GM23338 (cell line): Measurements from ENCODE around the gene NFIA. TPM values are rescaled to one million over a fixed set of nuclear protein-coding genes. Genes with fewer than 3 reads are reported as not detected.

Experiments
- ATAC-seq: fragments of 200-7000 bp; cut with Tn5 transposase; 3 replicates; pipeline ENCODE4 v1.9.1; 2020
- DNase-seq: peaks from one replicate; pipeline ENCODE4 v3.0.0-alpha.2; 2015; ENCODE audit warnings: low spot score
- H2AFZ ChIP-seq: fragments of 200-600 bp; sonication (generic); 2 replicates; pipeline ENCODE4 v1.8.0; 2016; ENCODE audit warnings: antibody characterized with exemption, mild to moderate bottlenecking, moderate library complexity
- H3F3A ChIP-seq: fragments of 200-600 bp; sonication (generic); replicated peaks from 2 replicates; pipeline ENCODE4 v1.8.0; 2017; ENCODE audit warnings: antibody characterized with exemption, mixed run types, low read depth
- H3K27ac ChIP-seq: fragments of 200-600 bp; sonication (generic); 2 replicates; pipeline ENCODE4 v1.6.1; 2016; ENCODE audit warnings: low read depth
- H3K27me3 ChIP-seq: fragments of 200-600 bp; sonication (generic); 2 replicates; pipeline ENCODE4 v1.8.0; 2016; ENCODE audit warnings: mild to moderate bottlenecking, mixed run types, moderate library complexity; ENCODE audit not compliant: insufficient read depth
- H3K36me3 ChIP-seq: fragments of 200-600 bp; sonication (generic); 2 replicates; pipeline ENCODE4 v1.8.0; 2016; ENCODE audit warnings: mild to moderate bottlenecking; ENCODE audit not compliant: insufficient read depth
- H3K4me1 ChIP-seq: fragments of 200-600 bp; sonication (generic); 2 replicates; pipeline ENCODE4 v1.8.0; 2016; ENCODE audit warnings: mild to moderate bottlenecking, moderate library complexity; ENCODE audit not compliant: insufficient read depth
- H3K4me2 ChIP-seq: fragments of 200-600 bp; sonication (generic); 2 replicates; pipeline ENCODE4 v1.7.1; 2017; ENCODE audit warnings: mixed run types
- H3K4me3 ChIP-seq: fragments of 200-600 bp; sonication (generic); 2 replicates; pipeline ENCODE4 v1.6.1; 2016; ENCODE audit warnings: mixed run types
- H3K79me2 ChIP-seq: fragments of 200-600 bp; sonication (generic); replicated peaks from 2 replicates; pipeline ENCODE4 v1.8.0; 2017; ENCODE audit warnings: mild to moderate bottlenecking; ENCODE audit not compliant: insufficient read depth
- H3K9me2 ChIP-seq: fragments of 200-600 bp; sonication (generic); 2 replicates; pipeline ENCODE4 v1.8.0; 2017; ENCODE audit not compliant: insufficient read depth
- H4K20me1 ChIP-seq: fragments of 200-600 bp; sonication (generic); replicated peaks from 2 replicates; pipeline ENCODE4 v1.8.0; 2017; ENCODE audit warnings: mild to moderate bottlenecking; ENCODE audit not compliant: insufficient read depth
- H3K27ac Mint-ChIP-seq: 2 replicates; pipeline ENCODE4 v1.8.0; 2020; ENCODE audit warnings: inconsistent platforms, mild to moderate bottlenecking, moderate library complexity, mixed read lengths
- H3K27me3 Mint-ChIP-seq: 3 replicates; pipeline ENCODE4 v1.8.0; 2022; ENCODE audit warnings: low read depth, mild to moderate bottlenecking, moderate library complexity, mixed read lengths, inconsistent platforms; ENCODE audit not compliant: insufficient read depth, poor library complexity
- H3K36me3 Mint-ChIP-seq: 3 replicates; pipeline ENCODE4 v1.8.0; 2021; ENCODE audit warnings: low read depth, mild to moderate bottlenecking, inconsistent platforms, moderate library complexity, mixed read lengths
- H3K4me1 Mint-ChIP-seq: 3 replicates; pipeline ENCODE4 v1.8.0; 2020; ENCODE audit warnings: mild to moderate bottlenecking, inconsistent platforms, mixed read lengths
- H3K4me3 Mint-ChIP-seq: 3 replicates; pipeline ENCODE4 v1.8.0; 2021; ENCODE audit warnings: moderate library complexity, mild to moderate bottlenecking, inconsistent platforms, mixed read lengths
- H3K9me3 Mint-ChIP-seq: 3 replicates; pipeline ENCODE4 v1.8.0; 2020; ENCODE audit warnings: moderate library complexity, mild to moderate bottlenecking, inconsistent platforms, mixed read lengths
- CREB1 ChIP-seq: fragments of 250-450 bp; sonication (Bioruptor Pico); IDR thresholded peaks from 2 replicates; pipeline ENCODE4 v1.5.0; 2020; ENCODE audit warnings: low read depth, mild to moderate bottlenecking, moderate library complexity
- EZH2 ChIP-seq: fragments of 200-600 bp; sonication (generic); IDR thresholded peaks from one replicate; pipeline ENCODE4 v1.8.0; 2017; ENCODE audit warnings: antibody characterized with exemption, mild to moderate bottlenecking, low read depth; ENCODE audit not compliant: unreplicated experiment
- EZH2phosphoT487 ChIP-seq: fragments of 200-600 bp; sonication (generic); IDR thresholded peaks from one replicate; pipeline ENCODE4 v1.8.1; 2018; ENCODE audit warnings: antibody characterized with exemption; ENCODE audit not compliant: unreplicated experiment
- JUNB ChIP-seq: IDR thresholded peaks from one replicate; pipeline ENCODE4 v1.6.1; 2016; ENCODE audit warnings: antibody characterized with exemption; ENCODE audit not compliant: unreplicated experiment
- NANOG ChIP-seq: IDR thresholded peaks from 2 replicates; pipeline ENCODE4 v1.6.1; 2016; ENCODE audit warnings: antibody characterized with exemption, borderline replicate concordance
- POLR2AphosphoS5 ChIP-seq: IDR thresholded peaks from 2 replicates; pipeline ENCODE4 v1.6.1; 2016; ENCODE audit warnings: antibody characterized with exemption, low read depth
- STAT1 ChIP-seq: IDR thresholded peaks from one replicate; pipeline ENCODE4 v1.6.1; 2016; ENCODE audit warnings: antibody characterized with exemption; ENCODE audit not compliant: unreplicated experiment
- ZNF114 ChIP-seq: fragments of 250-450 bp; sonication (Bioruptor Pico); IDR thresholded peaks from 2 replicates; pipeline ENCODE4 v1.5.0; 2020; ENCODE audit warnings: mild to moderate bottlenecking, moderate library complexity
- ZNF331 ChIP-seq: fragments of 250-450 bp; sonication (Bioruptor Pico); IDR thresholded peaks from 2 replicates; pipeline ENCODE4 v1.5.0; 2020; ENCODE audit warnings: low read depth, mild to moderate bottlenecking, moderate library complexity
- polyA plus RNA-seq: library from polyadenylated mRNA; unstranded; fragments of >200 nt; fragmentation: Nextera tagmentation; extraction: Ambion mirVana; gene quantifications from 2 replicates; pipeline ENCODE4 v1.2.1, GENCODE V29; 2016
- total RNA-seq: library from RNA; depleted of rRNA; stranded (reverse); fragments of >200 nt; shearing (Covaris generic); gene quantifications from 2 replicates; pipeline ENCODE4 v1.2.3, GENCODE V29; 2014
- TF ChIP-seq, protein P1 (sequence below): IDR thresholded peaks from one replicate; pipeline ENCODE4 v1.6.1; 2018; ENCODE audit warnings: antibody characterized with exemption; ENCODE audit not compliant: unreplicated experiment
- TF ChIP-seq, protein P2 (sequence below), 2 experiments: fragments of 200-600 bp in 1 of 2; sonication (generic) in 1 of 2; conservative IDR thresholded peaks; 2 replicates each; pipeline versions ENCODE4 v1.5.1 to v1.6.1; 2016 to 2017; ENCODE audit warnings: antibody characterized with exemption in 2 of 2, low read depth in 2 of 2, mild to moderate bottlenecking in 2 of 2, moderate library complexity in 1 of 2
- TF ChIP-seq, protein P3 (sequence below): fragments of 250-450 bp; sonication (Bioruptor Pico); IDR thresholded peaks from 2 replicates; pipeline ENCODE4 v1.5.0; 2020; ENCODE audit warnings: mild to moderate bottlenecking, moderate library complexity

Gene NFIA
- total and polyA plus RNA-seq, 2 experiments from 2014 or later = 0.97 to 2.3 TPM

DNA sequence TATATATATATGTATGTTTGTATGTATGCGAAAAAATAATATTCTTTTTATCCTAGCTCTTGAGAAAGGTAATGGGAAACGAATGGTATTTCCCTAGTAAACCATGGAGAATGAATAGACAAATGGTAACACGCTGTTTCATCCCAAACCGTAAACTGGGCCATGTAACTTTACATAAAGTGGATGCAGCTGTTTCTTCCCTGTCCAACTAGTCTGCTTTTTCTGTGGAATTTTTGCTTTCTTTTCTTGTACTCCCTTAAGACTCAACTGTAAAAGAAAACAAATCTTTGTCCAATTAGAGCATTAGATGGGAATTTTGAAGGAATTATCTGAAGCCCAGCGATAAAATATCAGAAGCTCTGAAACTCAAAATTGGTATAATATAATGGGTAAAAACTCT, 198.1 kb downstream of the NFIA start:
- Histone ChIP-seq H3K79me2 (no peaks in the 10 kb centered on the region), H3K9me2 (no peaks in the 10 kb centered on the region), H3K4me2 (no peak overlapping the region), H4K20me1 (no peaks in the 10 kb centered on the region), H3K4me3 (no peak overlapping the region), H3F3A (no peaks in the 10 kb centered on the region), H3K27me3 (no peaks in the 10 kb centered on the region), H3K36me3 (no peaks in the 10 kb centered on the region), H3K27ac (no peak overlapping the region), H2AFZ (no peak overlapping the region), H3K4me1 (peaks cover 21% of the 10 kb centered on the region)
- H3K9me3 Mint-ChIP-seq = no peaks in the 10 kb centered on the region
- ATAC-seq (no peak), DNase-seq (no peak)
- no peak overlapping the region for H3K4me3 Mint-ChIP-seq
- TF ChIP-seq, protein P1, sequence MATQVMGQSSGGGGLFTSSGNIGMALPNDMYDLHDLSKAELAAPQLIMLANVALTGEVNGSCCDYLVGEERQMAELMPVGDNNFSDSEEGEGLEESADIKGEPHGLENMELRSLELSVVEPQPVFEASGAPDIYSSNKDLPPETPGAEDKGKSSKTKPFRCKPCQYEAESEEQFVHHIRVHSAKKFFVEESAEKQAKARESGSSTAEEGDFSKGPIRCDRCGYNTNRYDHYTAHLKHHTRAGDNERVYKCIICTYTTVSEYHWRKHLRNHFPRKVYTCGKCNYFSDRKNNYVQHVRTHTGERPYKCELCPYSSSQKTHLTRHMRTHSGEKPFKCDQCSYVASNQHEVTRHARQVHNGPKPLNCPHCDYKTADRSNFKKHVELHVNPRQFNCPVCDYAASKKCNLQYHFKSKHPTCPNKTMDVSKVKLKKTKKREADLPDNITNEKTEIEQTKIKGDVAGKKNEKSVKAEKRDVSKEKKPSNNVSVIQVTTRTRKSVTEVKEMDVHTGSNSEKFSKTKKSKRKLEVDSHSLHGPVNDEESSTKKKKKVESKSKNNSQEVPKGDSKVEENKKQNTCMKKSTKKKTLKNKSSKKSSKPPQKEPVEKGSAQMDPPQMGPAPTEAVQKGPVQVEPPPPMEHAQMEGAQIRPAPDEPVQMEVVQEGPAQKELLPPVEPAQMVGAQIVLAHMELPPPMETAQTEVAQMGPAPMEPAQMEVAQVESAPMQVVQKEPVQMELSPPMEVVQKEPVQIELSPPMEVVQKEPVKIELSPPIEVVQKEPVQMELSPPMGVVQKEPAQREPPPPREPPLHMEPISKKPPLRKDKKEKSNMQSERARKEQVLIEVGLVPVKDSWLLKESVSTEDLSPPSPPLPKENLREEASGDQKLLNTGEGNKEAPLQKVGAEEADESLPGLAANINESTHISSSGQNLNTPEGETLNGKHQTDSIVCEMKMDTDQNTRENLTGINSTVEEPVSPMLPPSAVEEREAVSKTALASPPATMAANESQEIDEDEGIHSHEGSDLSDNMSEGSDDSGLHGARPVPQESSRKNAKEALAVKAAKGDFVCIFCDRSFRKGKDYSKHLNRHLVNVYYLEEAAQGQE = no peak
- TF ChIP-seq STAT1 (no peak), JUNB (no peak), ZNF331 (CRISPR knock-in tag) (no peak), EZH2 (no peak), POLR2AphosphoS5 (no peak), EZH2phosphoT487 (no peak), CREB1 (CRISPR knock-in tag) (no peak), ZNF114 (no peak), NANOG (no peak)
- TF ChIP-seq, protein P2, sequence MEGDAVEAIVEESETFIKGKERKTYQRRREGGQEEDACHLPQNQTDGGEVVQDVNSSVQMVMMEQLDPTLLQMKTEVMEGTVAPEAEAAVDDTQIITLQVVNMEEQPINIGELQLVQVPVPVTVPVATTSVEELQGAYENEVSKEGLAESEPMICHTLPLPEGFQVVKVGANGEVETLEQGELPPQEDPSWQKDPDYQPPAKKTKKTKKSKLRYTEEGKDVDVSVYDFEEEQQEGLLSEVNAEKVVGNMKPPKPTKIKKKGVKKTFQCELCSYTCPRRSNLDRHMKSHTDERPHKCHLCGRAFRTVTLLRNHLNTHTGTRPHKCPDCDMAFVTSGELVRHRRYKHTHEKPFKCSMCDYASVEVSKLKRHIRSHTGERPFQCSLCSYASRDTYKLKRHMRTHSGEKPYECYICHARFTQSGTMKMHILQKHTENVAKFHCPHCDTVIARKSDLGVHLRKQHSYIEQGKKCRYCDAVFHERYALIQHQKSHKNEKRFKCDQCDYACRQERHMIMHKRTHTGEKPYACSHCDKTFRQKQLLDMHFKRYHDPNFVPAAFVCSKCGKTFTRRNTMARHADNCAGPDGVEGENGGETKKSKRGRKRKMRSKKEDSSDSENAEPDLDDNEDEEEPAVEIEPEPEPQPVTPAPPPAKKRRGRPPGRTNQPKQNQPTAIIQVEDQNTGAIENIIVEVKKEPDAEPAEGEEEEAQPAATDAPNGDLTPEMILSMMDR (conservative IDR thresholded peaks at IDR 0.05; ENCODE audit: low read depth in 2 of 2) = no peak
- TF ChIP-seq, protein P3, sequence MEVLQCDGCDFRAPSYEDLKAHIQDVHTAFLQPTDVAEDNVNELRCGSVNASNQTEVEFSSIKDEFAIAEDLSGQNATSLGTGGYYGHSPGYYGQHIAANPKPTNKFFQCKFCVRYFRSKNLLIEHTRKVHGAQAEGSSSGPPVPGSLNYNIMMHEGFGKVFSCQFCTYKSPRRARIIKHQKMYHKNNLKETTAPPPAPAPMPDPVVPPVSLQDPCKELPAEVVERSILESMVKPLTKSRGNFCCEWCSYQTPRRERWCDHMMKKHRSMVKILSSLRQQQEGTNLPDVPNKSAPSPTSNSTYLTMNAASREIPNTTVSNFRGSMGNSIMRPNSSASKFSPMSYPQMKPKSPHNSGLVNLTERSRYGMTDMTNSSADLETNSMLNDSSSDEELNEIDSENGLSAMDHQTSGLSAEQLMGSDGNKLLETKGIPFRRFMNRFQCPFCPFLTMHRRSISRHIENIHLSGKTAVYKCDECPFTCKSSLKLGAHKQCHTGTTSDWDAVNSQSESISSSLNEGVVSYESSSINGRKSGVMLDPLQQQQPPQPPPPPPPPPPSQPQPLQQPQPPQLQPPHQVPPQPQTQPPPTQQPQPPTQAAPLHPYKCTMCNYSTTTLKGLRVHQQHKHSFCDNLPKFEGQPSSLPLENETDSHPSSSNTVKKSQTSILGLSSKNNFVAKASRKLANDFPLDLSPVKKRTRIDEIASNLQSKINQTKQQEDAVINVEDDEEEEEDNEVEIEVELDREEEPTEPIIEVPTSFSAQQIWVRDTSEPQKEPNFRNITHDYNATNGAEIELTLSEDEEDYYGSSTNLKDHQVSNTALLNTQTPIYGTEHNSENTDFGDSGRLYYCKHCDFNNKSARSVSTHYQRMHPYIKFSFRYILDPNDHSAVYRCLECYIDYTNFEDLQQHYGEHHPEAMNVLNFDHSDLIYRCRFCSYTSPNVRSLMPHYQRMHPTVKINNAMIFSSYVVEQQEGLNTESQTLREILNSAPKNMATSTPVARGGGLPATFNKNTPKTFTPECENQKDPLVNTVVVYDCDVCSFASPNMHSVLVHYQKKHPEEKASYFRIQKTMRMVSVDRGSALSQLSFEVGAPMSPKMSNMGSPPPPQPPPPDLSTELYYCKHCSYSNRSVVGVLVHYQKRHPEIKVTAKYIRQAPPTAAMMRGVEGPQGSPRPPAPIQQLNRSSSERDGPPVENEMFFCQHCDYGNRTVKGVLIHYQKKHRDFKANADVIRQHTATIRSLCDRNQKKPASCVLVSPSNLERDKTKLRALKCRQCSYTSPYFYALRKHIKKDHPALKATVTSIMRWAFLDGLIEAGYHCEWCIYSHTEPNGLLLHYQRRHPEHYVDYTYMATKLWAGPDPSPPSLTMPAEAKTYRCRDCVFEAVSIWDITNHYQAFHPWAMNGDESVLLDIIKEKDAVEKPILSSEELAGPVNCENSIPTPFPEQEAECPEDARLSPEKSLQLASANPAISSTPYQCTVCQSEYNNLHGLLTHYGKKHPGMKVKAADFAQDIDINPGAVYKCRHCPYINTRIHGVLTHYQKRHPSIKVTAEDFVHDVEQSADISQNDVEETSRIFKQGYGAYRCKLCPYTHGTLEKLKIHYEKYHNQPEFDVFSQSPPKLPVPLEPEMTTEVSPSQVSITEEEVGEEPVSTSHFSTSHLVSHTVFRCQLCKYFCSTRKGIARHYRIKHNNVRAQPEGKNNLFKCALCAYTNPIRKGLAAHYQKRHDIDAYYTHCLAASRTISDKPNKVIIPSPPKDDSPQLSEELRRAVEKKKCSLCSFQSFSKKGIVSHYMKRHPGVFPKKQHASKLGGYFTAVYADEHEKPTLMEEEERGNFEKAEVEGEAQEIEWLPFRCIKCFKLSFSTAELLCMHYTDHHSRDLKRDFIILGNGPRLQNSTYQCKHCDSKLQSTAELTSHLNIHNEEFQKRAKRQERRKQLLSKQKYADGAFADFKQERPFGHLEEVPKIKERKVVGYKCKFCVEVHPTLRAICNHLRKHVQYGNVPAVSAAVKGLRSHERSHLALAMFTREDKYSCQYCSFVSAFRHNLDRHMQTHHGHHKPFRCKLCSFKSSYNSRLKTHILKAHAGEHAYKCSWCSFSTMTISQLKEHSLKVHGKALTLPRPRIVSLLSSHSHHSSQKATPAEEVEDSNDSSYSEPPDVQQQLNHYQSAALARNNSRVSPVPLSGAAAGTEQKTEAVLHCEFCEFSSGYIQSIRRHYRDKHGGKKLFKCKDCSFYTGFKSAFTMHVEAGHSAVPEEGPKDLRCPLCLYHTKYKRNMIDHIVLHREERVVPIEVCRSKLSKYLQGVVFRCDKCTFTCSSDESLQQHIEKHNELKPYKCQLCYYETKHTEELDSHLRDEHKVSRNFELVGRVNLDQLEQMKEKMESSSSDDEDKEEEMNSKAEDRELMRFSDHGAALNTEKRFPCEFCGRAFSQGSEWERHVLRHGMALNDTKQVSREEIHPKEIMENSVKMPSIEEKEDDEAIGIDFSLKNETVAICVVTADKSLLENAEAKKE (CRISPR knock-in tag) = no peak
- H3K27ac Mint-ChIP-seq = no peak overlapping the region
- H3K4me1 Mint-ChIP-seq = peaks cover 40% of the 10 kb centered on the region
- H3K36me3 Mint-ChIP-seq = no peaks in the 10 kb centered on the region
- peaks cover 4% of the 10 kb centered on the region for H3K27me3 Mint-ChIP-seq
